DND-41 (cell line): ENCODE results near the gene ARHGAP26.

Experiments used
- CTCF ChIP-seq: IDR thresholded peaks from 2 replicates; pipeline ENCODE4 v1.5.1; 2012; ENCODE audit warnings: borderline replicate concordance, low read length, moderate library complexity, mild to moderate bottlenecking; ENCODE audit not compliant: poor library complexity, severe bottlenecking; ENCODE audit errors: extremely low read depth
- EZH2 ChIP-seq: IDR thresholded peaks from 3 replicates; pipeline ENCODE4 v1.6.1; 2012; ENCODE audit warnings: borderline replicate concordance, low read depth, mild to moderate bottlenecking, moderate library complexity, low read length, inconsistent platforms; ENCODE audit not compliant: severe bottlenecking

- no peak for TF ChIP-seq CTCF
- TF ChIP-seq EZH2 = no peak
These were observed 56.7 kb downstream of the ARHGAP26 start for GRCh38 chr5:142826741-142827492.
